Osteocyte (in vitro differentiated cells): Measurements from ENCODE around the gene CLTC. TPM values are rescaled to one million over a fixed set of nuclear protein-coding genes. Genes with fewer than 3 reads are reported as not detected.
A peak's percentile ranks its signal among the peaks of the same experiment; 100 is the strongest.

Source experiments
- DNase-seq: peaks from one replicate; pipeline ENCODE4 v3.0.0; 2021; ENCODE audit warnings: mixed read lengths; ENCODE audit not compliant: unreplicated experiment; ENCODE audit errors: extremely low spot score
- H3K27ac Mint-ChIP-seq: one replicate; pipeline ENCODE4 v1.8.0; 2021; ENCODE audit warnings: mild to moderate bottlenecking, mixed read lengths; ENCODE audit not compliant: unreplicated experiment
- H3K27me3 Mint-ChIP-seq: one replicate; pipeline ENCODE4 v1.8.0; 2021; ENCODE audit warnings: mixed read lengths; ENCODE audit not compliant: unreplicated experiment
- H3K36me3 Mint-ChIP-seq: one replicate; pipeline ENCODE4 v1.8.0; 2021; ENCODE audit warnings: mixed read lengths; ENCODE audit not compliant: unreplicated experiment
- H3K4me1 Mint-ChIP-seq: one replicate; pipeline ENCODE4 v1.8.0; 2021; ENCODE audit warnings: mixed read lengths; ENCODE audit not compliant: unreplicated experiment
- H3K4me3 Mint-ChIP-seq: one replicate; pipeline ENCODE4 v1.8.0; 2021; ENCODE audit warnings: mild to moderate bottlenecking, moderate library complexity, mixed read lengths; ENCODE audit not compliant: unreplicated experiment
- H3K9me3 Mint-ChIP-seq: one replicate; pipeline ENCODE4 v1.8.0; 2021; ENCODE audit warnings: mixed read lengths; ENCODE audit not compliant: unreplicated experiment
- CTCF ChIP-seq: fragments of 200-600 bp; sonication (generic); IDR thresholded peaks from 2 replicates; pipeline ENCODE4 v1.5.0; 2021; ENCODE audit warnings: antibody characterized with exemption, mild to moderate bottlenecking, moderate library complexity
- total RNA-seq: library from RNA; stranded (reverse); gene quantifications from 2 replicates; pipeline ENCODE4 v1.2.1, GENCODE V29; 2021

The CLTC gene
- total RNA-seq, 1 donor from 2014 or later = 297 TPM

GRCh38 chr17:59668816-59669215 is 49.1 kb downstream of the CLTC start:
- Mint-ChIP-seq H3K27ac (peak overlapping the region; percentile 64), H3K4me3 (peak overlapping the region; percentile 14), H3K9me3 (no peaks in the 10 kb centered on the region), H3K4me1 (peaks cover 27% of the 10 kb centered on the region), H3K27me3 (no peaks in the 10 kb centered on the region), H3K36me3 (peaks cover 54% of the 10 kb centered on the region)
- no peak for TF ChIP-seq CTCF
- no peak for DNase-seq

- Mint-ChIP-seq H3K27ac (peak overlapping the region; percentile 64), H3K27me3 (no peaks in the 10 kb centered on the region), H3K4me1 (peaks cover 27% of the 10 kb centered on the region), H3K4me3 (no peak overlapping the region), H3K36me3 (peaks cover 51% of the 10 kb centered on the region), H3K9me3 (no peaks in the 10 kb centered on the region)
- no peak for DNase-seq
- no peak for TF ChIP-seq CTCF
Measured at GRCh38 chr17:59669411-59669810, 49.7 kb downstream of the CLTC start.

GRCh38 chr17:59669944-59670343 is 50.2 kb downstream of the CLTC start:
- Mint-ChIP-seq H3K4me1 (peaks cover 27% of the 10 kb centered on the region), H3K9me3 (no peaks in the 10 kb centered on the region), H3K4me3 (no peak overlapping the region), H3K27ac (peak overlapping the region; percentile 48), H3K27me3 (no peaks in the 10 kb centered on the region), H3K36me3 (peaks cover 51% of the 10 kb centered on the region)
- no peak for TF ChIP-seq CTCF
- DNase-seq = no peak

- no peak for TF ChIP-seq CTCF
- no peak for DNase-seq
- no peaks in the 10 kb centered on the region for H3K27me3 Mint-ChIP-seq
- peaks cover 27% of the 10 kb centered on the region for H3K4me1 Mint-ChIP-seq
- no peak overlapping the region for H3K27ac Mint-ChIP-seq
- H3K4me3 Mint-ChIP-seq = no peak overlapping the region
- H3K9me3 Mint-ChIP-seq = no peaks in the 10 kb centered on the region
- H3K36me3 Mint-ChIP-seq = peaks cover 52% of the 10 kb centered on the region
Measured at GRCh38 chr17:59671386-59671785, 51.7 kb downstream of the CLTC start.

GRCh38 chr17:59675231-59675630 is 55.5 kb downstream of the CLTC start:
- H3K36me3 Mint-ChIP-seq = peaks cover 54% of the 10 kb centered on the region
- peaks cover 3% of the 10 kb centered on the region for H3K4me1 Mint-ChIP-seq
- no peaks in the 10 kb centered on the region for H3K9me3 Mint-ChIP-seq
- no peak overlapping the region for H3K4me3 Mint-ChIP-seq
- no peak for DNase-seq
- no peaks in the 10 kb centered on the region for H3K27me3 Mint-ChIP-seq
- no peak for TF ChIP-seq CTCF
- peak overlapping the region; percentile 9 for H3K27ac Mint-ChIP-seq
